MG63 (cell line): Measurements from ENCODE around the gene MYLK4. TPM values are rescaled to one million over a fixed set of nuclear protein-coding genes. Genes with fewer than 3 reads are reported as not detected.
"Not testable (repeated sequence)": the region's sequence is repeated elsewhere in the genome, so short reads cannot be mapped to it uniquely, and the experiment has no call there.

Experiments used
- DNase-seq: peaks from one replicate; pipeline ENCODE4 v3.0.0-alpha.2; 2020
- H3K27me3 ChIP-seq: fragments of 250-450 bp; sonication (Bioruptor Pico); 2 replicates; pipeline ENCODE4 v1.5.1; 2020; ENCODE audit warnings: mild to moderate bottlenecking, moderate library complexity
- H3K36me3 ChIP-seq: fragments of 250-450 bp; sonication (Bioruptor Pico); 2 replicates; pipeline ENCODE4 v1.5.1; 2020; ENCODE audit warnings: mild to moderate bottlenecking, moderate library complexity
- H3K4me3 ChIP-seq: fragments of 250-450 bp; sonication (Bioruptor Pico); 2 replicates; pipeline ENCODE4 v1.5.1; 2020; ENCODE audit warnings: mild to moderate bottlenecking, moderate library complexity
- H3K9me3 ChIP-seq: fragments of 250-450 bp; sonication (Bioruptor Pico); 2 replicates; pipeline ENCODE4 v1.5.1; 2020; ENCODE audit warnings: mild to moderate bottlenecking, moderate library complexity
- total RNA-seq: library from RNA; depleted of rRNA; stranded (reverse); fragments of >200 nt; shearing (Covaris generic); gene quantifications from 2 replicates; pipeline ENCODE4 v1.2.3, GENCODE V29; 2014; ENCODE audit warnings: low replicate concordance

The MYLK4 gene
- total RNA-seq, 1 experiment from 2014 or later, result not detected

- H3K4me3 ChIP-seq, result peak within 1 kb of the TSS; percentile 65
- DNase-seq, result peak; percentile 97
- H3K36me3 ChIP-seq, result peaks cover 13% of the 10 kb centered on the region
- no peaks in the 10 kb centered on the region for H3K9me3 ChIP-seq
- H3K27me3 ChIP-seq, result no peaks in the 10 kb centered on the region
Observed at GRCh38 chr6:2765166-2765895, 14.6 kb upstream of the MYLK4 start, which contains the start of gene WRNIP1. Gene WRNIP1 (plus strand): TSS chr6:2765393. CDS start chr6:2765623, 230 bp downstream.

GRCh38 chr6:2764610-2765165 lies 14.0 kb upstream of the MYLK4 start:
- peak overlapping the region; percentile 42 for H3K4me3 ChIP-seq
- no peaks in the 10 kb centered on the region for H3K9me3 ChIP-seq
- no peaks in the 10 kb centered on the region for H3K27me3 ChIP-seq
- peak; percentile 22 for DNase-seq
- H3K36me3 ChIP-seq, result peaks cover 11% of the 10 kb centered on the region; the same call in 1 of the 2 replicates

GRCh38 chr6:2763876-2764540 lies 13.3 kb upstream of the MYLK4 start:
- Histone ChIP-seq H3K36me3 (peaks cover 7% of the 10 kb centered on the region; the same call in 1 of the 2 replicates), H3K9me3 (no peaks in the 10 kb centered on the region), H3K4me3 (peak overlapping the region; percentile 42), H3K27me3 (no peaks in the 10 kb centered on the region)
- no peak for DNase-seq

GRCh38 chr6:2763345-2763841 lies 12.7 kb upstream of the MYLK4 start:
- DNase-seq, result no peak
- H3K27me3 ChIP-seq, result no peaks in the 10 kb centered on the region
- no peaks in the 10 kb centered on the region for H3K9me3 ChIP-seq
- no peak overlapping the region for H3K4me3 ChIP-seq
- peaks cover 2% of the 10 kb centered on the region; the same call in 1 of the 2 replicates for H3K36me3 ChIP-seq

- H3K36me3 ChIP-seq, H3K4me3 ChIP-seq, H3K9me3 ChIP-seq, H3K27me3 ChIP-seq, DNase-seq: not testable (repeated sequence)
Observed at GRCh38 chr6:2762868-2763267, 12.1 kb upstream of the MYLK4 start.

- H3K9me3 ChIP-seq, result no peaks in the 10 kb centered on the region
- H3K27me3 ChIP-seq, result no peaks in the 10 kb centered on the region
- H3K4me3 ChIP-seq, result no peak overlapping the region
- no peaks in the 10 kb centered on the region for H3K36me3 ChIP-seq
- DNase-seq, result no peak
Observed at GRCh38 chr6:2760882-2761842, 10.4 kb upstream of the MYLK4 start.

- Histone ChIP-seq H3K4me3 (no peak overlapping the region), H3K36me3 (no peaks in the 10 kb centered on the region), H3K9me3 (no peaks in the 10 kb centered on the region), H3K27me3 (no peaks in the 10 kb centered on the region)
- no peak for DNase-seq
Observed at GRCh38 chr6:2758980-2759379, 8.3 kb upstream of the MYLK4 start.

GRCh38 chr6:2756687-2757224 lies 6.0 kb upstream of the MYLK4 start:
- H3K9me3 ChIP-seq, result no peaks in the 10 kb centered on the region
- H3K36me3 ChIP-seq, result no peaks in the 10 kb centered on the region
- no peaks in the 10 kb centered on the region; the same call in 1 of the 2 replicates for H3K27me3 ChIP-seq
- no peak overlapping the region for H3K4me3 ChIP-seq
- DNase-seq, result no peak

- no peak overlapping the region for H3K4me3 ChIP-seq
- no peaks in the 10 kb centered on the region for H3K9me3 ChIP-seq
- DNase-seq, result no peak
- no peaks in the 10 kb centered on the region; the same call in 1 of the 2 replicates for H3K27me3 ChIP-seq
- no peaks in the 10 kb centered on the region for H3K36me3 ChIP-seq
Observed at GRCh38 chr6:2756241-2756640, 5.5 kb upstream of the MYLK4 start.

GRCh38 chr6:2755456-2755855 lies 4.7 kb upstream of the MYLK4 start:
- Histone ChIP-seq H3K36me3 (no peaks in the 10 kb centered on the region), H3K9me3 (no peaks in the 10 kb centered on the region), H3K27me3 (no peaks in the 10 kb centered on the region; the same call in 1 of the 2 replicates), H3K4me3 (no peak overlapping the region)
- no peak for DNase-seq

GRCh38 chr6:2754911-2755310 lies 4.2 kb upstream of the MYLK4 start:
- H3K4me3 ChIP-seq, result no peak overlapping the region
- H3K36me3 ChIP-seq, result no peaks in the 10 kb centered on the region
- no peaks in the 10 kb centered on the region; the same call in 1 of the 2 replicates for H3K27me3 ChIP-seq
- no peak for DNase-seq
- H3K9me3 ChIP-seq, result no peaks in the 10 kb centered on the region

- Histone ChIP-seq H3K9me3 (no peaks in the 10 kb centered on the region), H3K4me3 (no peak overlapping the region), H3K36me3 (no peaks in the 10 kb centered on the region), H3K27me3 (no peaks in the 10 kb centered on the region; the same call in 1 of the 2 replicates)
- DNase-seq, result no peak
Observed at GRCh38 chr6:2754393-2754792, 3.7 kb upstream of the MYLK4 start.

GRCh38 chr6:2753743-2754142 lies 3.0 kb upstream of the MYLK4 start:
- no peaks in the 10 kb centered on the region for H3K9me3 ChIP-seq
- no peaks in the 10 kb centered on the region; the same call in 1 of the 2 replicates for H3K27me3 ChIP-seq
- H3K4me3 ChIP-seq, result no peak overlapping the region
- H3K36me3 ChIP-seq, result no peaks in the 10 kb centered on the region
- no peak for DNase-seq

GRCh38 chr6:2753110-2753489 lies 2.4 kb upstream of the MYLK4 start:
- no peaks in the 10 kb centered on the region for H3K36me3 ChIP-seq
- no peak overlapping the region for H3K4me3 ChIP-seq
- no peaks in the 10 kb centered on the region; the same call in 1 of the 2 replicates for H3K27me3 ChIP-seq
- no peaks in the 10 kb centered on the region for H3K9me3 ChIP-seq
- no peak for DNase-seq

GRCh38 chr6:2752477-2753109 lies 1.9 kb upstream of the MYLK4 start:
- no peak overlapping the region for H3K4me3 ChIP-seq
- no peaks in the 10 kb centered on the region for H3K36me3 ChIP-seq
- DNase-seq, result no peak
- H3K9me3 ChIP-seq, result no peaks in the 10 kb centered on the region
- H3K27me3 ChIP-seq, result no peaks in the 10 kb centered on the region; the same call in 1 of the 2 replicates

GRCh38 chr6:2751871-2752270 lies 1.1 kb upstream of the MYLK4 start:
- H3K27me3 ChIP-seq, result no peaks in the 10 kb centered on the region; the same call in 1 of the 2 replicates
- H3K4me3 ChIP-seq, result no peak overlapping the region
- no peak for DNase-seq
- H3K9me3 ChIP-seq, result no peaks in the 10 kb centered on the region
- no peaks in the 10 kb centered on the region for H3K36me3 ChIP-seq
